ENCODE measurements around the gene STEAP2.

DNA sequence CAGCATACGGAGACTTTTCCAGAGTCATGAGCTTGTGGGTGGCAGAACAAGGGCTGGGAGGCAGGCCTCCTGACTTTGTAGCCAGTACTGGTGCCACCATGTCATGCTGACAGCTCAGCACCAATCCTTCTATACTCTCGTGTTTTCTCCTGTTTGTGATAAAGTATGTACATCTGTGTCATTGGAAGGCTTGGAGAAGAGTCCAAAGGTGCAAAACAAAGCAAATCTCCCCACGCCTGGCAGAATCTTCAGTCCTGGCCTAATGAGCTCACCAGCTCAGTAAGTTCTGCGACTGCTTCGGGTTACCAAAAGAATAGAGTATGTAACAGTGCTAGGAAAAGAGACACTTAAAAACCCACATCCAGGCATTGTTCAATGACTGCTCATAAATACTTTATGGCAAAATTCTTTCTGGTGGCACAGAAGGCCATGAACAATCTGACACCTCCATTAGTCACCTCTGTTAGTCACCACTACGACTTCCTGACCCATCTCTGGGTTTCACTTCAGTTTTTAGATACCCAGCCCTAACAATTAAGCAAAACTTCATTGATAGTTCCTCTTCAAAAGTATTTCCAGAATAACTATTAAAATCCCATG is 32.8 kb upstream of the STEAP2 start:
- no peak for TF ChIP-seq POLR2A (IDR thresholded peaks at IDR 0.05)
- TF ChIP-seq EP300 (IDR thresholded peaks at IDR 0.05) = no peak
- TF ChIP-seq, protein P1, sequence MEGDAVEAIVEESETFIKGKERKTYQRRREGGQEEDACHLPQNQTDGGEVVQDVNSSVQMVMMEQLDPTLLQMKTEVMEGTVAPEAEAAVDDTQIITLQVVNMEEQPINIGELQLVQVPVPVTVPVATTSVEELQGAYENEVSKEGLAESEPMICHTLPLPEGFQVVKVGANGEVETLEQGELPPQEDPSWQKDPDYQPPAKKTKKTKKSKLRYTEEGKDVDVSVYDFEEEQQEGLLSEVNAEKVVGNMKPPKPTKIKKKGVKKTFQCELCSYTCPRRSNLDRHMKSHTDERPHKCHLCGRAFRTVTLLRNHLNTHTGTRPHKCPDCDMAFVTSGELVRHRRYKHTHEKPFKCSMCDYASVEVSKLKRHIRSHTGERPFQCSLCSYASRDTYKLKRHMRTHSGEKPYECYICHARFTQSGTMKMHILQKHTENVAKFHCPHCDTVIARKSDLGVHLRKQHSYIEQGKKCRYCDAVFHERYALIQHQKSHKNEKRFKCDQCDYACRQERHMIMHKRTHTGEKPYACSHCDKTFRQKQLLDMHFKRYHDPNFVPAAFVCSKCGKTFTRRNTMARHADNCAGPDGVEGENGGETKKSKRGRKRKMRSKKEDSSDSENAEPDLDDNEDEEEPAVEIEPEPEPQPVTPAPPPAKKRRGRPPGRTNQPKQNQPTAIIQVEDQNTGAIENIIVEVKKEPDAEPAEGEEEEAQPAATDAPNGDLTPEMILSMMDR (IDR thresholded peaks at IDR 0.05) = no peak
- no peak for TF ChIP-seq POLR2AphosphoS5 (IDR thresholded peaks at IDR 0.05)

Data from gastroesophageal sphincter (tissue), 3 donors.